Stimulated activated CD4-positive, alpha-beta T cell treated with anti-CD3 and anti-CD28 coated beads, TNF-alpha, amount 100 ng/mL, for 24 hours (primary cell): ENCODE results near the gene AXDND1.

Source experiments
- DNase-seq, 3 experiments: peaks; one replicate each; pipeline ENCODE4 v3.0.0-alpha.2; 2020; ENCODE audit warnings: low read depth in 3 of 3

The AXDND1 gene

GRCh38 chr1:179576509-179576908, 210.7 kb downstream of the AXDND1 start:
- DNase-seq: no peak

- no peak for DNase-seq
Observed at GRCh38 chr1:179583771-179584320, 218.1 kb downstream of the AXDND1 start.

DNA sequence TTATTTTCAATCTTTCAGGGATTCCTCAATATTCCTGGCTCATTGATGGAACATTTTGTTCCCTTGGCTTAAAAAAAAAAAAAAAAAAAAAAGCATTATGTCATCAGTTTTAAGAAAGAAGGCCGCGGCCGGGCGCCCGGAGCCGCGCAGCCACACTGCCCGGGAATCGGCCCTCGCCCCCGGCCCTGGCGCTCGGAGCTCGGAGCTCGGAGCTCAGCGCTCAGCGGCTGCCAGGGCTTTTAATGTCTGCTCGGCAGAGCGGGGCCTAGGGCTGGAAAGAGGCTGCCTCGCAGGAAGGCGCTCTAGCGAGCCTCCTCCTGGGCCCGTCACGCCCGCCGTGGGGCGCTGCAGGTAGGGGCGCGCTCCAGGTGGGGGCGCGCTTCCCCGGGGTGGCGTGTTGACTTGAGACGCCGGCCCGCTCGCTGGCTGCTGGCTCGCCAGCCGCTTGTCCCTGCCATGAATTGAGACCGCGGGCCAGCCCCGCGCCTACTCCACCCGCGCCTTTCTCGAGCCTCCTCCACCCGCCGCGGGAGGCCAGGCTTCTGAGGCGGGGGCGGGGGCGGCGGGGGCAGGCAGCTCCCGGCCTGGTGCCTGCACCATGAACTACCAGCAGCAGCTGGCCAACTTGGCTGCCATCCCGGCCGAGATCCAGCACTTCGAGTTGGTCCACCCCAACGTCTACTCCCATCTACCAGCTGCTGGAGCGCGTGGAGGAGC, 220.5 kb downstream of the AXDND1 start:
- no peak for DNase-seq

DNA sequence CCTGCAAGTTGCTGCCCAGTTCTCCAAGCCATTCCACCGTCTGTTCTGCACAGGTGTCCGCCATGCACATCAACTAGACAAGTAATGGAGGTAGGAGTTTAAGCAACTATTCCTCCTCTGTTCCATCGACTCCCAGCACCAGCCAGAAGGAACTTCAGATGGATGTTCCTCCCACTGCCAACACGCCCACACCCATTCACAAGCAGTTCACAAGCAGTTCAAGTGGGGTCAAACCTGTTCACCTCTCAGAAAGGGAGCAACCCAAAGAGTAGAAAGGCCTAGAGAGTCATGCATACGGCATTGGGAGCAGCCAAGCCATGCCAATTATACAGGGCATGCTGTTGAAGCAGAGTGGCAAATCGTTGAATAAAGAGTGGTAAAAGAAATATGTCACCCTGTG, 221.6 kb downstream of the AXDND1 start:
- no peak for DNase-seq

- DNase-seq: no peak
Observed at GRCh38 chr1:179588425-179589024, 222.8 kb downstream of the AXDND1 start.

DNA sequence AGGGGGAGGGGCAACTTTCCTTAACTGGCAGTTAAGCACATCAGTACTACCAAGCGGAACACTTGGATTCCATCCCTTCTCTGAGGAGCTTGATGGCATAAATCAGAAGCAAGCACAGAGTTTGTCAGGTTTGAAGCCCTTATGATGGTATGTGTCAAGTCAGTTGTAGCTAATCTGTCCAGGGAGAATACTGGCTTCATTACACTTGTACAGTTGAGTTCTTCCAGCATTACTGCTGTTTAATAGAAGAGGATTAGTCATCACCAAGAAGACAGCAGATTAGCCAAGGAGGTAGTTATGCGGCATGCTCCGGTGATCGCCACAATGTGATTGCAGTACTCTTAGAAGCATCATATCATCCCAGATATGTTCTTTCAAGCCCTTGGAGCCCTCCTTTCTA, 223.7 kb downstream of the AXDND1 start:
- no peak for DNase-seq

DNA sequence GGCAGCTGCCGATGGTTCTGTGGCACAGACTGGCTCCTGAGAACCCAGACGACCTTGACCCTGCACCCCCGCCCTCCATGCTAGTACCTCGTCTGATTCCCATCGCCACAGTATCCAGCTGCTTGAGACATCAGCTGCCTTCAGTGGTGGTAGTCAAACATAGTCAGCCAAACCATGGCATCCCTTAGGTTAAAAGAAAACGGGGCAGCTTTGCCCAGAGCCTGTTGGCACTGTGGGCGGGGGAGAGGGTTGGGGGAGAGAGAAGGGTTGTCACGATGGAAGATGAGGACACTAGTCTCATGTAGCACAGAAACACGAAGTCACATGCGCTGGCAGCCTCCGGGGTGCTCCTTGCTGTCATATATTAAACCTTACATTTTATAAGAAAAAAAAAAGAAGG, 224.9 kb downstream of the AXDND1 start:
- DNase-seq: no peak

- no peak for DNase-seq
Observed at GRCh38 chr1:179591253-179591591, 225.5 kb downstream of the AXDND1 start.

DNA sequence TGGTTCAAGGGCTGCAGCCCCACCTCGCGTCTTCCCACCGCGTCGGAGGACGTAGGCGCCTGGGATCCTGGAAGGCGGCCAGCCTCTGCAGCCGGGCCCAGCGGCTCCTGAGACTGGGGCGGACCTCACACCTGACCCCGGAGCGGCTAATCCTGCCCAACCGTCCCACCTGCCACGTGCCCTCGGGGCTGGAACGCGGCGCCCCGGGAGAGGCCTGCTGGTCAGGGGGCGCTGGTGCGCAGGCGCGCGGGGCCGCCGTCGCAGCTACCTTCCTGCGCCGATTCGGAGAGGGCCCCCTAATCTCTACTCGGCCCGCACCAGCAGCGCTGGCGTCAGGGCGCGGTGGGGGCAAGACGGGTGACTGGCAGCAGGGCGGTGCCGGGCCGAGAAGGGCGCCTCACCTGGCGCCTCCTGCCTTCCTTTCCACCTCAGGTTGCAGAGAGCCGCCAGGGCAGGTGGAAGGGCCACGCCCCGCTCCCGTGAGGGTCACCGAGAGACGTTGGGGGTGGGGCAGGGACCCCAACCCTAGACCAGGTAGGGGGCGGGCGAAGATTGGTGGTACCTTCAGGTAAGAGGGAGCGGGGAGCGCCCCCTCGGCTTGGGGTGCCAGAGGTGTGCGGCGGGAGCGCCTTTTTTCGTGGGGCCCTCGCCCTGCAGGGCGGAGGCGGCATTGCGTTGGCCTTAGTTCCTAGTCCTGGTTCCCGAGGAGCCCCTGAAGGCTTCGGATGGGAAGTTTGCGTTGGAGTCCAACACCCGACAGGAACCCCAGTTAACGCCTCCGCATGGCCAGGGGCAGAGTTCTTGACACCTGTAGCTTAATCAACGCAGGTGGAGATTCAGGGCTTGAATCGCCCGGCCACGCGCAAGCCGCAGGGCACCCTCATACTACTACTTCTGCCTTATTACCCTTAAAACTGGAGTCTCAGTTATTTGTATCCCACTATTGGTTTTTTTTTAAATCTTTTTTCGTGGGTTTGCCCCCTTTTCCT, 226.1 kb downstream of the AXDND1 start, which contains the start of gene TDRD5:
TSS of gene TDRD5 (plus strand) at position 241 of the 989 bp plus-strand sequence. CDS start 784 bp downstream, outside the sequence.
- no peak for DNase-seq

DNA sequence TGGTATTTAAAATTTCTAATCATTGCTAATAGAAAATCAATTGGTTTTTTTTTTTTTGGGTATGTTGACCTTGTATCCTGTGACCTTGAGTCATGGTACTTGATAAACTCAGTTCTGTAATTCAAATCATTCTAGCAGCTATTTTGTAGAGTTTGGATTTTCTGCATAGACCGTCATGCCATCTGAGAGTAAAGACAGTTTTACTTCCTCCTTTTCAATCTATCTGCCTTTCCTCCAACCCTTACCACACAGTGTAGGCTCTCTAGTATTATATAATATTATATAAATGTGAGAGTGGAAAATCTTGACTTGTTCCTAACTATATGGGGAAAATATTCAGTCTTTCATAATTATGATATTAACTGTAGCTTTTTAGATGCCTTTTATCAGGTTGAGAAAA, 232.9 kb downstream of the AXDND1 start:
- no peak for DNase-seq

DNA sequence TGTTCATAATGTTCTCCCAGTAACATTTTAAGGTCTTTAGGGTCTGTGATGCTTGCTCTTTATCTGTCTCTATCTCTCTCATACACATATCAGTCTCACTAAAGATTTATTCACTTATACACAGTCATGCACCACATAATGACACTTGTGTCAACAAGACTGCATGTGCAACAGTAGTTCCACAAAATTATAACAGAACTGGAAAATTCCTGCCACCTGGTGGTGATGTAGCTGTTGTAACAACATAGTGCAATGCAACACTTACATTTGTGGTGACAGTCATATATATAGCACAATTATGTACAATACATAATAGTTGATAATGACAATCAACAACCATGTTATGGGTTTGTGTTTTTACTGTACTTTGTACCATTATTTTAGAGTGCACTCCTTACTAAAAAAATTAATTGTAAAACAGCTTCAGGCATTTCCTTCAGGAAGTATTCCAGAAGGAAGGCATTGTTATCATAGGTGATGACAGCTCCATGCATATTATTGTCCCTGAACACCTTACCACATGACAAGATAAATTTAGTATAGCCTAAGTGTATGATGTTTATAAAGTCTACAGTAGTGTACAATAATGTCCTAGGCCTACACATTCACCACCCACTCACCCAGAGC, 234.0 kb downstream of the AXDND1 start:
- no peak for DNase-seq

DNA sequence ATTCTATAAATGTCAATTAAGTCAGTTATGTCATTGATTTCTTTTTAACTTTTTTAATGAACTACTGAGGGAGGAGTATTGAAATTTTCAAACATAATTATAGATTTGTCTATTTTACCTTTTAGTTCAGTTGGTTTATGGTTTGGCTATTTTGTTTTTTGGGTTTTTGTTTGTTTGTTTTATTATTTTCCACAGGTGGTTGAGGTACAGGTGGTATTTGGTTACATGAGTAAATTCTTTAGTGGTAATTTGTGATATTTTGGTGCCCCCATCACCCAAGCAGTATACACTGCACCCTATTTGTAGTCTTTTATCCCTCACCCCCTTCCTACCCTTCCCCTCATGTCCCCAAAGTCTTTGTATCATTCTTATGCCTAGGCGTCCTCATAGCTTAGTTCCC, 235.3 kb downstream of the AXDND1 start:
- DNase-seq: no peak
